ENCODE measurements around the gene SYT6.

- no peak for TF ChIP-seq EP300 (IDR thresholded peaks at IDR 0.05)
- TF ChIP-seq, protein P1, sequence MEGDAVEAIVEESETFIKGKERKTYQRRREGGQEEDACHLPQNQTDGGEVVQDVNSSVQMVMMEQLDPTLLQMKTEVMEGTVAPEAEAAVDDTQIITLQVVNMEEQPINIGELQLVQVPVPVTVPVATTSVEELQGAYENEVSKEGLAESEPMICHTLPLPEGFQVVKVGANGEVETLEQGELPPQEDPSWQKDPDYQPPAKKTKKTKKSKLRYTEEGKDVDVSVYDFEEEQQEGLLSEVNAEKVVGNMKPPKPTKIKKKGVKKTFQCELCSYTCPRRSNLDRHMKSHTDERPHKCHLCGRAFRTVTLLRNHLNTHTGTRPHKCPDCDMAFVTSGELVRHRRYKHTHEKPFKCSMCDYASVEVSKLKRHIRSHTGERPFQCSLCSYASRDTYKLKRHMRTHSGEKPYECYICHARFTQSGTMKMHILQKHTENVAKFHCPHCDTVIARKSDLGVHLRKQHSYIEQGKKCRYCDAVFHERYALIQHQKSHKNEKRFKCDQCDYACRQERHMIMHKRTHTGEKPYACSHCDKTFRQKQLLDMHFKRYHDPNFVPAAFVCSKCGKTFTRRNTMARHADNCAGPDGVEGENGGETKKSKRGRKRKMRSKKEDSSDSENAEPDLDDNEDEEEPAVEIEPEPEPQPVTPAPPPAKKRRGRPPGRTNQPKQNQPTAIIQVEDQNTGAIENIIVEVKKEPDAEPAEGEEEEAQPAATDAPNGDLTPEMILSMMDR (IDR thresholded peaks at IDR 0.05), result no peak
Observed at GRCh38 chr1:114114185-114115094, 39.2 kb downstream of the SYT6 start.
